Retina (tissue), 1 donor: Measurements from ENCODE around the gene CAMK2N2.

Experiments
- DNase-seq: peaks from one replicate; pipeline ENCODE4 v3.0.0-alpha.2; 2016

The CAMK2N2 gene

DNA sequence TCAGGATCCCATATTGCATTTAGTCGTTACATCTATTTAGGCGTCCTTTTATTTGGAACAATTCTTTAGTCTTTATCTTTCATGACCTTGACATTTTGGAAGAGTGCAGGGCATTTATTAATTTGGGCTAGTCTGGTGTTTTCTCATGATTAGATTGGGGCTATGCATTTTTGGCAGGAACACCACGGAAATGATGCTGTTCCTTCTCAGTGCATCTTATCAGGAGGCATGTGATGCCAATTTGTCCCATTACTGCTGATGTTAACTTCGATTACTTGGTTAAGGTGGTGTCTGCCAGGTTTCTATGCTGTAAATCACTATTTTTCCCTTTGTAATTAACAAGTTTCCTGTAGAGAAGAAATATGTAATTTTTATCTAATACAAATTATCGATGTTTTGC lies 50.1 kb downstream of the CAMK2N2 start:
- DNase-seq: no peak
